ENCODE measurements around the gene ENOX1.

Gene ENOX1

GRCh38 chr13:43370842-43371241 is 415.9 kb downstream of the ENOX1 start:
- no peak overlapping the region for H3K14ac ChIP-seq (ENCODE audit: low read length in 2 of 2)
- H4K8ac ChIP-seq (ENCODE audit: low read length) = no peak overlapping the region
- H3K18ac ChIP-seq (ENCODE audit: low read depth in 1 of 2, low read length in 2 of 2) = no peak overlapping the region
- no peak overlapping the region for H3K4me3 ChIP-seq (ENCODE audit: insufficient read depth in 1 of 2, low read depth in 1 of 2, low read length in 2 of 2)
- no peaks in the 10 kb centered on the region for H3K9me3 ChIP-seq (ENCODE audit: control insufficient read depth, low read length)
- H4K91ac ChIP-seq (ENCODE audit: low read length) = no peak overlapping the region
- peaks cover 3% of the 10 kb centered on the region for H3K4me1 ChIP-seq (ENCODE audit: control insufficient read depth, insufficient read depth, low read depth, low read length)
- H2BK5ac ChIP-seq (ENCODE audit: low read depth, low read length, poor library complexity, severe bottlenecking) = no peak overlapping the region
- H3K36me3 ChIP-seq (ENCODE audit: control insufficient read depth in 1 of 2, insufficient read depth in 2 of 2, low read depth in 1 of 2, low read length in 2 of 2) = no peaks in the 10 kb centered on the region
- H3K23ac ChIP-seq (ENCODE audit: low read length in 2 of 2) = no peak overlapping the region
- DNase-seq = no peak
- H2BK15ac ChIP-seq (ENCODE audit: low read depth, poor library complexity, severe bottlenecking) = no peak overlapping the region
- no peaks in the 10 kb centered on the region for H3K27me3 ChIP-seq (ENCODE audit: control insufficient read depth in 1 of 2, insufficient read depth in 1 of 2, low read length in 2 of 2)
- no peak overlapping the region for H2BK120ac ChIP-seq (ENCODE audit: low read depth, low read length)
- peak overlapping the region in 1 of 2 experiments; percentile 26 for H3K4ac ChIP-seq (ENCODE audit: low read depth in 1 of 2, low read length in 2 of 2)
- no peak overlapping the region for H3K27ac ChIP-seq (ENCODE audit: low read length, poor library complexity, severe bottlenecking)
- H3K9ac ChIP-seq (ENCODE audit: low read length) = no peak overlapping the region
- H2AK5ac ChIP-seq (ENCODE audit: low read length, severe bottlenecking) = no peak overlapping the region
- no peak overlapping the region for H3K4me2 ChIP-seq (ENCODE audit: low read length, poor library complexity, severe bottlenecking)
- no peaks in the 10 kb centered on the region for H3K79me1 ChIP-seq (replicated peaks; ENCODE audit: low read length, poor library complexity, severe bottlenecking)
- no peak overlapping the region for H2AFZ ChIP-seq (ENCODE audit: low read depth, low read length)
- 96% methylated on average over 5 of the region's 6 CpGs for WGBS
- H2BK12ac ChIP-seq (ENCODE audit: low read length in 2 of 2) = peak overlapping the region in 1 of 2 experiments; percentile 63

- no peak overlapping the region for H2BK15ac ChIP-seq (ENCODE audit: low read depth, poor library complexity, severe bottlenecking)
These were observed 417.5 kb downstream of the ENOX1 start for GRCh38 chr13:43369319-43369718.

GRCh38 chr13:43368003-43368402 is 418.8 kb downstream of the ENOX1 start:
- peak overlapping the region in 1 of 2 experiments; percentile 13 for H3K4me3 ChIP-seq (ENCODE audit: insufficient read depth in 1 of 2, low read depth in 1 of 2, low read length in 2 of 2)
- no peaks in the 10 kb centered on the region for H3K36me3 ChIP-seq (ENCODE audit: control insufficient read depth in 1 of 2, insufficient read depth in 2 of 2, low read depth in 1 of 2, low read length in 2 of 2)
- H3K9ac ChIP-seq (ENCODE audit: low read length) = peak overlapping the region; percentile 8
- H3K18ac ChIP-seq (ENCODE audit: low read depth in 1 of 2, low read length in 2 of 2) = no peak overlapping the region
- no peak overlapping the region for H2BK5ac ChIP-seq (ENCODE audit: low read depth, low read length, poor library complexity, severe bottlenecking)
- peak overlapping the region; percentile 38 for H3K27ac ChIP-seq (ENCODE audit: low read length, poor library complexity, severe bottlenecking)
- H3K4me2 ChIP-seq (ENCODE audit: low read length, poor library complexity, severe bottlenecking) = peak overlapping the region; percentile 67
- no peaks in the 10 kb centered on the region for H3K79me1 ChIP-seq (replicated peaks; ENCODE audit: low read length, poor library complexity, severe bottlenecking)
- H3K14ac ChIP-seq (ENCODE audit: low read length in 2 of 2) = no peak overlapping the region
- WGBS = no CpG with 5 or more reads among the region's 3 CpGs
- no peak overlapping the region for H4K8ac ChIP-seq (ENCODE audit: low read length)
- peak overlapping the region; percentile 10 for H2AFZ ChIP-seq (ENCODE audit: low read depth, low read length)
- H2BK120ac ChIP-seq (ENCODE audit: low read depth, low read length) = no peak overlapping the region
- no peak overlapping the region for H3K23ac ChIP-seq (ENCODE audit: low read length in 2 of 2)
- no peak overlapping the region for H2AK5ac ChIP-seq (ENCODE audit: low read length, severe bottlenecking)
- no peak overlapping the region for H2BK12ac ChIP-seq (ENCODE audit: low read length in 2 of 2)
- H3K4me1 ChIP-seq (ENCODE audit: control insufficient read depth, insufficient read depth, low read depth, low read length) = peaks cover 7% of the 10 kb centered on the region
- H3K4ac ChIP-seq (ENCODE audit: low read depth in 1 of 2, low read length in 2 of 2) = peak overlapping the region; percentile 39 to 60
- no peaks in the 10 kb centered on the region for H3K27me3 ChIP-seq (ENCODE audit: control insufficient read depth in 1 of 2, insufficient read depth in 1 of 2, low read length in 2 of 2)
- DNase-seq = peak; percentile 60
- no peak overlapping the region for H2BK15ac ChIP-seq (ENCODE audit: low read depth, poor library complexity, severe bottlenecking)
- no peaks in the 10 kb centered on the region for H3K9me3 ChIP-seq (ENCODE audit: control insufficient read depth, low read length)
- H4K91ac ChIP-seq (ENCODE audit: low read length) = no peak overlapping the region

More at GRCh38 chr13:43369319-43369718, 417.5 kb downstream of the ENOX1 start:
- Histone ChIP-seq H3K4ac (ENCODE audit: low read depth in 1 of 2, low read length in 2 of 2) (no peak overlapping the region), H3K23ac (ENCODE audit: low read length in 2 of 2) (no peak overlapping the region), H3K79me1 (replicated peaks; ENCODE audit: low read length, poor library complexity, severe bottlenecking) (no peaks in the 10 kb centered on the region), H3K4me3 (ENCODE audit: insufficient read depth in 1 of 2, low read depth in 1 of 2, low read length in 2 of 2) (no peak overlapping the region), H3K18ac (ENCODE audit: low read depth in 1 of 2, low read length in 2 of 2) (no peak overlapping the region), H2AFZ (ENCODE audit: low read depth, low read length) (no peak overlapping the region), H2AK5ac (ENCODE audit: low read length, severe bottlenecking) (no peak overlapping the region), H4K8ac (ENCODE audit: low read length) (no peak overlapping the region), H3K14ac (ENCODE audit: low read length in 2 of 2) (no peak overlapping the region), H4K91ac (ENCODE audit: low read length) (no peak overlapping the region), H3K9me3 (ENCODE audit: control insufficient read depth, low read length) (no peaks in the 10 kb centered on the region), H3K27ac (ENCODE audit: low read length, poor library complexity, severe bottlenecking) (no peak overlapping the region), H3K9ac (ENCODE audit: low read length) (no peak overlapping the region), H3K4me1 (ENCODE audit: control insufficient read depth, insufficient read depth, low read depth, low read length) (peaks cover 5% of the 10 kb centered on the region), H2BK12ac (ENCODE audit: low read length in 2 of 2) (no peak overlapping the region), H2BK5ac (ENCODE audit: low read depth, low read length, poor library complexity, severe bottlenecking) (no peak overlapping the region), H3K4me2 (ENCODE audit: low read length, poor library complexity, severe bottlenecking) (no peak overlapping the region), H3K36me3 (ENCODE audit: control insufficient read depth in 1 of 2, insufficient read depth in 2 of 2, low read depth in 1 of 2, low read length in 2 of 2) (no peaks in the 10 kb centered on the region), H2BK120ac (ENCODE audit: low read depth, low read length) (no peak overlapping the region), H3K27me3 (ENCODE audit: control insufficient read depth in 1 of 2, insufficient read depth in 1 of 2, low read length in 2 of 2) (no peaks in the 10 kb centered on the region)
- 76% methylated on average over 4 of the region's 4 CpGs for WGBS
- DNase-seq = no peak

- Histone ChIP-seq H3K4me3 (ENCODE audit: insufficient read depth in 1 of 2, low read depth in 1 of 2, low read length in 2 of 2) (no peak overlapping the region), H3K18ac (ENCODE audit: low read depth in 1 of 2, low read length in 2 of 2) (peak overlapping the region; percentile 84 to 97), H3K23ac (ENCODE audit: low read length in 2 of 2) (no peak overlapping the region), H2AFZ (ENCODE audit: low read depth, low read length) (no peak overlapping the region), H3K14ac (ENCODE audit: low read length in 2 of 2) (peak overlapping the region in 1 of 2 experiments; percentile 20), H3K27ac (ENCODE audit: low read length, poor library complexity, severe bottlenecking) (no peak overlapping the region), H2BK12ac (ENCODE audit: low read length in 2 of 2) (peak overlapping the region; percentile 7 to 49), H2AK5ac (ENCODE audit: low read length, severe bottlenecking) (no peak overlapping the region), H3K4me1 (ENCODE audit: control insufficient read depth, insufficient read depth, low read depth, low read length) (peaks cover 7% of the 10 kb centered on the region), H3K4me2 (ENCODE audit: low read length, poor library complexity, severe bottlenecking) (no peak overlapping the region), H2BK5ac (ENCODE audit: low read depth, low read length, poor library complexity, severe bottlenecking) (no peak overlapping the region), H3K9me3 (ENCODE audit: control insufficient read depth, low read length) (no peaks in the 10 kb centered on the region), H4K8ac (ENCODE audit: low read length) (peak overlapping the region; percentile 14), H2BK120ac (ENCODE audit: low read depth, low read length) (peak overlapping the region; percentile 83), H3K27me3 (ENCODE audit: control insufficient read depth in 1 of 2, insufficient read depth in 1 of 2, low read length in 2 of 2) (no peaks in the 10 kb centered on the region), H2BK15ac (ENCODE audit: low read depth, poor library complexity, severe bottlenecking) (no peak overlapping the region), H4K91ac (ENCODE audit: low read length) (peak overlapping the region; percentile 73), H3K9ac (ENCODE audit: low read length) (peak overlapping the region; percentile 82), H3K4ac (ENCODE audit: low read depth in 1 of 2, low read length in 2 of 2) (peak overlapping the region; percentile 21 to 69), H3K79me1 (replicated peaks; ENCODE audit: low read length, poor library complexity, severe bottlenecking) (no peaks in the 10 kb centered on the region), H3K36me3 (ENCODE audit: control insufficient read depth in 1 of 2, insufficient read depth in 2 of 2, low read depth in 1 of 2, low read length in 2 of 2) (no peaks in the 10 kb centered on the region)
- no peak for DNase-seq
- 67% methylated on average over 3 of the region's 3 CpGs for WGBS
These were observed 421.8 kb downstream of the ENOX1 start for GRCh38 chr13:43365039-43365344.

Data from mesenchymal stem cell (in vitro differentiated cells and primary cell).